ENCODE data around the gene PHC2. TPM values are rescaled to one million over a fixed set of nuclear protein-coding genes. Genes with fewer than 3 reads are reported as not detected.
A peak's percentile ranks its signal among the peaks of the same experiment; 100 is the strongest.

Gene PHC2
- total RNA-seq, 1 donor from 2014 or later: 65.0 TPM

- H3K27ac Mint-ChIP-seq: no peak overlapping the region
- H3K4me3 Mint-ChIP-seq: no peak overlapping the region
- no peak overlapping the region for H3K9ac ChIP-seq
- no peaks in the 10 kb centered on the region for H3K27me3 ChIP-seq
- H2AFZ ChIP-seq (replicated peaks): peak overlapping the region; percentile 13
- H3K36me3 ChIP-seq: no peaks in the 10 kb centered on the region
- TF ChIP-seq CTCF (IDR thresholded peaks at IDR 0.05) (no peak), EZH2 (IDR thresholded peaks at IDR 0.05) (no peak), EZH2phosphoT487 (IDR thresholded peaks at IDR 0.05) (no peak)
- no peaks in the 10 kb centered on the region for H3K36me3 Mint-ChIP-seq
- DNase-seq (ENCODE audit: low spot score): no peak
- H3K9me3 Mint-ChIP-seq: no peaks in the 10 kb centered on the region
- H3K4me1 ChIP-seq: peaks cover 1% of the 10 kb centered on the region
- H3F3A ChIP-seq (ENCODE audit: low read depth): no peaks in the 10 kb centered on the region
- no peaks in the 10 kb centered on the region for H3K79me2 ChIP-seq (ENCODE audit: low read depth)
- no peak overlapping the region for H3K4me3 ChIP-seq
- H4K20me1 ChIP-seq (ENCODE audit: low read depth): no peaks in the 10 kb centered on the region
- H3K4me2 ChIP-seq: no peak overlapping the region
- no peak overlapping the region for H3K27ac ChIP-seq
- peaks cover 61% of the 10 kb centered on the region for H3K4me1 Mint-ChIP-seq
- no peaks in the 10 kb centered on the region for H3K27me3 Mint-ChIP-seq (ENCODE audit: insufficient read depth, low read depth)
- H3K9me3 ChIP-seq (ENCODE audit: low read depth): no peaks in the 10 kb centered on the region
These were observed 7.7 kb upstream of the PHC2 start for GRCh38 chr1:33438364-33439160.

- peaks cover 3% of the 10 kb centered on the region for H3K27me3 ChIP-seq
- H3K9ac ChIP-seq: no peak overlapping the region
- no peaks in the 10 kb centered on the region for H4K20me1 ChIP-seq (ENCODE audit: low read depth)
- no peak overlapping the region for H3K4me3 Mint-ChIP-seq
- no peak overlapping the region for H3K4me3 ChIP-seq
- peaks cover 56% of the 10 kb centered on the region for H3K4me1 Mint-ChIP-seq
- H3K36me3 ChIP-seq: no peaks in the 10 kb centered on the region
- H3K27me3 Mint-ChIP-seq (ENCODE audit: insufficient read depth, low read depth): no peaks in the 10 kb centered on the region
- no peak overlapping the region for H2AFZ ChIP-seq (replicated peaks)
- no peak overlapping the region for H3K27ac Mint-ChIP-seq
- H3K79me2 ChIP-seq (ENCODE audit: low read depth): no peaks in the 10 kb centered on the region
- no peaks in the 10 kb centered on the region for H3K4me1 ChIP-seq
- H3K36me3 Mint-ChIP-seq: no peaks in the 10 kb centered on the region
- TF ChIP-seq CTCF (IDR thresholded peaks at IDR 0.05) (no peak), EZH2 (IDR thresholded peaks at IDR 0.05) (no peak), EZH2phosphoT487 (IDR thresholded peaks at IDR 0.05) (no peak)
- H3K4me2 ChIP-seq: no peak overlapping the region
- no peak for DNase-seq (ENCODE audit: low spot score)
- no peaks in the 10 kb centered on the region for H3K9me3 ChIP-seq (ENCODE audit: low read depth)
- no peaks in the 10 kb centered on the region for H3F3A ChIP-seq (ENCODE audit: low read depth)
- no peak overlapping the region for H3K27ac ChIP-seq
- H3K9me3 Mint-ChIP-seq: no peaks in the 10 kb centered on the region
These were observed 5.8 kb upstream of the PHC2 start for GRCh38 chr1:33436557-33437285.

GRCh38 chr1:33435096-33435820, 4.4 kb upstream of the PHC2 start:
- H3K36me3 ChIP-seq: no peaks in the 10 kb centered on the region
- no peak for TF ChIP-seq EZH2 (IDR thresholded peaks at IDR 0.05)
- no peak for TF ChIP-seq CTCF (IDR thresholded peaks at IDR 0.05)
- TF ChIP-seq EZH2phosphoT487 (IDR thresholded peaks at IDR 0.05): no peak
- H3K79me2 ChIP-seq (ENCODE audit: low read depth): no peaks in the 10 kb centered on the region
- no peaks in the 10 kb centered on the region for H3K9me3 ChIP-seq (ENCODE audit: low read depth)
- Mint-ChIP-seq H3K36me3 (no peaks in the 10 kb centered on the region), H3K9me3 (no peaks in the 10 kb centered on the region), H3K4me3 (no peak overlapping the region), H3K27ac (peak overlapping the region; percentile 17), H3K4me1 (peaks cover 55% of the 10 kb centered on the region), H3K27me3 (ENCODE audit: insufficient read depth, low read depth) (no peaks in the 10 kb centered on the region)
- no peak for DNase-seq (ENCODE audit: low spot score)
- peaks cover 4% of the 10 kb centered on the region for H3F3A ChIP-seq (ENCODE audit: low read depth)
- no peak overlapping the region for H3K9ac ChIP-seq
- no peaks in the 10 kb centered on the region for H4K20me1 ChIP-seq (ENCODE audit: low read depth)
- H3K27ac ChIP-seq: no peak overlapping the region
- H3K4me1 ChIP-seq: peaks cover 1% of the 10 kb centered on the region
- H3K27me3 ChIP-seq: peaks cover 11% of the 10 kb centered on the region
- no peak overlapping the region for H2AFZ ChIP-seq (replicated peaks)
- no peak overlapping the region for H3K4me3 ChIP-seq
- H3K4me2 ChIP-seq: no peak overlapping the region
